Stimulated activated CD8-positive, alpha-beta memory T cell treated with anti-CD3 and anti-CD28 coated beads, Interleukin-4, amount 100 ng/mL, for 48 hours (primary cell): ENCODE data around the gene SMG1.
A peak's percentile ranks its signal among the peaks of the same experiment; 100 is the strongest.
"Not testable (repeated sequence)": the region's sequence is repeated elsewhere in the genome, so short reads cannot be mapped to it uniquely, and the experiment has no call there.

Experiments
- DNase-seq: peaks from one replicate; pipeline ENCODE4 v3.0.0-alpha.2; 2020

The SMG1 gene

DNA sequence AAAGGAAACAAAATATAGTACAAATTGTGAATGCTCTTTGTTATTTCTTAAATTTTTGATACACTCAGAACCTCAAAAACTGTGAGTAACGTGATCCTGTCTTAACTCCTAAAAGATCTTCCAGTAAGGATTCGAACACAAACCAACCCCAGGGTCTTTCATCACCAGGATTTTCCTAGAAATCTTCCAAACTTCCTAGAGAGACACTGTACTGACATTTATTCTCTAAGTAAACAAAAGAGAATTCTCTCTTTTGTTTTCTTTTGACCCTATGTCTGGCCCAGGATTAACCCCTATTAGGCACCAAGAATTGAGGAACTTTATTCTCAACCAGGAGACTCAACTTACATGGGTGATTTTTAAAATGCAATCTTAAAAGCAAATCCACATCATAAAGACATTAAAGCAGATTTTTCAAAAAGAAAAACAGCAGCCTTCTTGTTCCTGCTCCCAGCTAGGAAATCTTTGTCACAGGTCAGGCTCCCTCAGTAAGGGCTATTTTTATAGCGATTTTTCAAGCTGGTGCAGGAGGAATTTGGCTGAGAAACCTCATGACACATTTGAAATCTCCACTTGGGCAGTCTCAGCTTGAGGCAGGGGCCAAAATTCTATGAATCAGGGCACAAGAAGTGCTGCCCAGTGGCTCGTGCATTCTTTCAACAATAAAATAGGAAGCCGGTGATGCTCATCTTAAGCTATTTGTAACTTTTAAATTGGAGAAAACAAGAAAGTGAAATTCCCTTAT, 6.2 kb upstream of the SMG1 start:
- peak; percentile 11 for DNase-seq

GRCh38 chr16:18931756-18932155, 5.5 kb upstream of the SMG1 start:
- no peak for DNase-seq

GRCh38 chr16:18930095-18930494, 3.9 kb upstream of the SMG1 start:
- not testable (repeated sequence) for DNase-seq

DNA sequence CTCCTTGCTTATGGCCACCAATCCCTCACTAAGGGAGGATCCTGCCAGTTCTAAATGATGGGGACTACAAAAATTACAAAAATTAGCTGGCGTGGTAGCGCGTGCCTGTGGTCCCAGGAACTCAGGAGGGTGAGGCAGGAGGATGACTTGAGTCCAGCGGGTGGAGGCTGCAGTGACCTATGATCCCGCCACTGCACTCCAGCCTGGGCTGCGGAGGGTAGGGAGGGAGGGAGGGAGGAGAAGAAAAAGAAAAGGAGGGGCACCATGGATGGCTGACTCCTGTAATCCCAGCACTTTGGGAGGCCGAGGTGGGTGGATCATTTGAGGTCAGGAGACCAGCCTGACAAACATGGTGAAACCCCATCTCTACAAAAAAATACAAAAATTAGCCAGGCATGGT, 1.9 kb upstream of the SMG1 start:
- DNase-seq, result peak; percentile 17

DNA sequence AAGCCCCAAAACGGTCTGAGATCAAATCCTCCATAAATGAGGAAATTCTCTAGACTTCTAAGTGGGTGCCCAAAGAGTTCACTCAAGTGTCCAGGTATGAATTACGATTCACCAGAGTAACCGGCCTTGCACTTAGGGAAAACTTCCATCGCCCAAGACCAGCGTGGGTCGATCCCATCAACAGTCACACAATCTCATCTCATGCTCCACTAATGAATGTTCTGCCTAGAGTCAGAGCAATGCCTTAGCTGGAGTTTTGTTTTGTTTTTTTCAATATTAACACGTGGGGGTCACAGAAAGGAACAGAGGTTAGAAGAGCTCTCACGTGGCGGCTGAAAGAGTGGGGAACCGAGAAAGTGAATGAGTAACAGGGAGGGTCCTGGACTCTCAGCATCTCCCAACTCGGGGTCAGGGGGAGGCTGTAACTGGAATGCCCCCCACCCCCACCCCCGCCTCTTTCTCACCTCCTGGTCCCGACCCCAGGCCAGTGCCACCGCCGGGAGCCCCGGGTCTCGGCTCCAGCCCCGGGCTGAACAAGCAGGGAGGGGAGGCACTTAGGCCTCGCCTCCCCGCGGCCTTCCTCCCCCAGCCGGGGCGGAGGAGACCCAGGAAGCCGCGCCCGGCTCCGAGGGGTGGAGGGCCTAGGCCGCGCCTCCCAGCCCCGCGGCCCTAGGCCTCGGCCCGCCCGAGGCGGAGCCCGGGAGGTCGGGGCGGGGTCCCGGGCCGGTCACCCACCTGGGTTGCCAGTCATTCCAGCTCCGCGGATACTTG, 808 bp downstream of the SMG1 start:
- DNase-seq, result peak; percentile 66

DNA sequence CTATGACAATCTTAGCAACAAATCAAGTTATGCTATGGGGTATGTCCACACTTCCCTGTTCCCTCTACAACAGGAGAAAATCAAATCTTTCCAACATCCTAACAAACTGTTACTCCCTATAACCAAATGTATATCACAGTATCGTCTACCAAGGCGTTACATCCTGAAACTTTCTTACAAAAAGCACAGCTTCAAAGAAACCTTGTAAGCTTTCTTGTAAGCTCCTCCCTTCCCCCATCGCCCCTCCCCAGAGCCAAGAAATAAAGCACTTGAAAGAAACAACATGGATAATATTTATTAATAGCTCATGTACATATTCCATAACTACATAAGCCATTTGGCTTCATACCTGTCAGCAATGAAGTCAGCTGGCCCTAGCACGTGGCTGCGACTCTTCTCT, 2.3 kb downstream of the SMG1 start:
- peak; percentile 21 for DNase-seq

DNA sequence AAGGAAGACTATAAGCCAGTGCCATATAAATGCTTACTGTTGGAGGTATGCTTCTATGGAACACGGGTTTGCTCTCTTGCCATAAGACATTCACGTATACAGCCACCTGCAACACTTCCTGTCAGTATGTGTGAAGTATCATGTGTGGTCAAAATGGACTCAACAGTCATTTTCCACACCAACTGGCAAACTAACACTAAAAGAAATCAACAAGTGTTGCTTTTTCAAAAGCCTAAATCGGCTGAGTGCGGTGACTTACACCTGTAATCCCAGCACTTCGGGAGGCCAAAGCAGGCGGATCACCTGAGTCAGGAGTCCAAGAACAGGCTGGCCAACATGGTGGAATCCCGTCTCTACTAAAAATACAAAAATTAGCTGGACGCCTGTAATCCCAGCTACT, 3.1 kb downstream of the SMG1 start:
- peak; percentile 23 for DNase-seq

GRCh38 chr16:18909585-18909984, 16.6 kb downstream of the SMG1 start:
- DNase-seq, result not testable (repeated sequence)

GRCh38 chr16:18908716-18909115, 17.5 kb downstream of the SMG1 start:
- DNase-seq, result not testable (repeated sequence)

DNA sequence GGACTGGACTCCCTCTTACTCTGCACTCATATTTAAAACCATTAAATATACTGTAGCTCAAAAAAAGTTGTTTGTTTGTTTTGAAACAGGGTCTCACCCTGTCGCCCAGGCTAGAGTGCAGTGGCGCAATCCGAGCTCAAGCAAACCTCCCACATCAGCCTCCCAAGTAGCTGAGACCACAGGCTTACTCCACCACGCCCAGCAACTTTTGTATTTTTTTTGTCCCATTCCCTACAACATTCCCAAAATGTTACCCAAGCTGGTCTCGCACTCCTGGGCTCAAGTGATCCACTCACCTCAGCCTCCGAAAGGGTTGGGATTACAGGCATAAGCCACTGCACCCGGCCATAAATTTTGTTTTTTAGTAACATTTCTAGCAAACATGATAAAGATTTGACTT, 23.4 kb downstream of the SMG1 start:
- not testable (repeated sequence) for DNase-seq

- not testable (repeated sequence) for DNase-seq
Measured at GRCh38 chr16:18902044-18902443, 24.2 kb downstream of the SMG1 start.

GRCh38 chr16:18901194-18901593, 25.0 kb downstream of the SMG1 start:
- not testable (repeated sequence) for DNase-seq

DNA sequence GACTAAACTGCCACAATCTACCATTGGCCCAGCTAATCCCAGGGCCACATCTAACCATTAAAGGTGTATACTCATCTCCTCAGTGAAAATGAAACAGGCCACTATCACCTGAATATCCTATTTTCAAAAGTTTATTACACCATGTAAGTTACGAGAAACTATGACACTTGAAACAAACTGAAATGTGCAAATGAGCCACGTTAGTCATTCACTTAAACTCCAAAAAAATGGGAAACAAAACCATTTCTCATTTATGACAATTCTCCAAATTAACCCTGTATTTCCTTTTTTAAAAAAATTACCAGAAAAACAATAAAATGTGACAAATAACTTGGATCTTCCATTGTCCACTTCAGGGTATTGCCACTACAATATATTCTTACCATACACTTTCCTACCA, 41.8 kb downstream of the SMG1 start:
- DNase-seq, result not testable (repeated sequence)

- DNase-seq, result not testable (repeated sequence)
Measured at GRCh38 chr16:18877734-18878133, 48.5 kb downstream of the SMG1 start.

GRCh38 chr16:18877259-18877658, 48.9 kb downstream of the SMG1 start:
- DNase-seq, result not testable (repeated sequence)

GRCh38 chr16:18876301-18876700, 49.9 kb downstream of the SMG1 start:
- not testable (repeated sequence) for DNase-seq

GRCh38 chr16:18869043-18869771, 57.0 kb downstream of the SMG1 start:
- not testable (repeated sequence) for DNase-seq

- not testable (repeated sequence) for DNase-seq
Measured at GRCh38 chr16:18866277-18866823, 59.9 kb downstream of the SMG1 start.

DNA sequence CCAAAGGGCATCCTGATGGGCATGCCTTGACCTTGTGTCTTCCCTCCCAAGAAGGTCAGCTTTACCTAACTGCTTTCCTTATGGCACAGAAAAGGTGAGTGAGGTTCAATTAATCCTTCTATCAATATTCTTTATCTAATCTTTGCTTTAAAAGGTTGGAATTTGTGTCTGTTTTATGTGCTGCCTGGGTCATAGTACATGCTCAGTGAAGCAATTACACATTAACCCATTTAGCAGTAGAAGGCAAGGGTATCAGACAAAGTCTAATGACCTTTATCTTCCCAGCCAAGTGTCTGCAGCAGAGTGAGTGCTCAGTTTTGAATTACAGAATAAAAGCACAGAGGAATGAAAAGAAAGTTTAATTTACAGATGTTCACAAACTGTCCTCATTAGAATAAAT, 63.3 kb downstream of the SMG1 start:
- DNase-seq, result not testable (repeated sequence)

DNA sequence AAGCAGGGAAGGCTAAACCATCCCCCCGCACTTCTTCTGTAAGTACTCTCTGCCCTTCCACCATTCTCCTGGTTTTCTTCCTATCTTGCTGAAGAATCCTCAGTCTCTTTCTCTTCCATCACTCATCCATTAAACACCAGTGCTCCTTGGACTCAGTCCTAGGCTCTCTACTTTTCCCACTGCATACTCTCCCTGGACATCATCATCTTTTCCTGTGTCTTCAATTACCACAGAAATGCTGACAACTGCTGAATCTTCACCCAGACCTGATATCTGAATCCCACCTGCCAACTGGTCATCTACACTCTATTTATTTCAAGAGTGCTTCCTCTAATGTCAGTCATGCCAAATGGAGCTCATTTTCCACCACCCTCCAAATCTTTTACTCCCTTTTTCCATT, 71.0 kb downstream of the SMG1 start:
- DNase-seq, result no peak

DNA sequence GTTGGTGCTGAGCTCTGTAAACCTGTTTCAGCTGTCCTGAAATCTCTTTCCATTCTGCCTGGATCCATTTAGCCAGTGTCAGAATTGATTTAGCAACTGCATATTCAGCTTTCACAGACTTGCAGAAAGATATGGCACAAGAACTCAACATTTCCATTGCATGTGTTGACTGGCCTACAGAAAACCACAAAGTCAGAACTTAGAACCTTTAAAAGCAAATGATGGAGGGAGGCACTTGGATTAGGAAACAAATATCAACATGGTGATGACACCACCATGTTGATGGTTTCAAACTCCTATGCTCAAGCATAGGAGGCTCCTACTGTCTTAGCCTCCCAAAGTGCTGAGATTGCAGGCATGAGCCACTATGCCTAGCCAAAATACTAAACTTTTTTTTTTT, 72.5 kb downstream of the SMG1 start:
- DNase-seq, result no peak

- no peak for DNase-seq
Measured at GRCh38 chr16:18852647-18853046, 73.6 kb downstream of the SMG1 start.

GRCh38 chr16:18846416-18846815, 79.8 kb downstream of the SMG1 start:
- DNase-seq, result no peak
